ENCODE results near the gene ZNF655. TPM values are rescaled to one million over a fixed set of nuclear protein-coding genes. Genes with fewer than 3 reads are reported as not detected.
"Not testable (repeated sequence)": the region's sequence is repeated elsewhere in the genome, so short reads cannot be mapped to it uniquely, and the experiment has no call there.

The ZNF655 gene
- total RNA-seq, 1 donor from 2014 or later = 106 TPM

- DNase-seq = no peak
These were observed 2.6 kb downstream of the ZNF655 start for GRCh38 chr7:99560834-99561736.

DNA sequence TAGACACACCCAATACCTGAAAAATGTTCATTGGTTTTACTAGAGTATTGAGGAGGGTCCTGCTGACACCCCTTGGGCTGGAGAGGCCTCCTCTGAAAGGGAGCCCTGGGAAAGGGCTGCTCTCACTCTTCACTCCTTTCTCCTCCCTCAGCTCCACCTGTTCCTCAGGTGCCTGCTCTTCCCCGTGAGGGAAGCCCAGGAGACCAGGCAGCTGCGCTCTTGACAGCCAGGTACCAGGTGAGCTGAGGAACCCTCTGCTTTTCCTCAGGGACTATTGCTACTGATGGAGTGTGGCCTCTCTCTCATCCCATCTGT is 3.3 kb downstream of the ZNF655 start:
- no peak for DNase-seq

- no peak for DNase-seq
These were observed 3.8 kb downstream of the ZNF655 start for GRCh38 chr7:99562114-99562784.

- no peak for DNase-seq
These were observed 4.4 kb downstream of the ZNF655 start for GRCh38 chr7:99562832-99563231.

DNA sequence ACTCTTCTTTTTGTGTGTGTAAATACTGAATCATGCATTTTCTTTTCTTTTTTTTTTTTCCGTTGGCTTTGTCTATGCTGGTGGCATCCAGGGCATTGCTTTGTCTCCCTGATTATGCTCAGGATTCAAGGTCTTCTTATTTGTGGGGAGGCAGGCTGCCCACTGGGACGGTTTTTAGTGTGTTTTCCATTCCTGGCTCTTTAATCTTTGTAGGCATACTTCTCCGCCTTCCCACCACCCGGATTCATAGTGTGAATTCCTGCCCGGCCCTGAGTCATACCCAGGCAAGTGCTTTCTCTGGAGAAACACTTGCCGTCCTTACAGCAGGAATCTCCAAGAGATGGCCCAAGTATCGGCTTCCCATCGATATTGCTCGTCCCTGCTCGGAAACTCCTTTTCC is 5.2 kb downstream of the ZNF655 start:
- no peak for DNase-seq

- not testable (repeated sequence) for DNase-seq
These were observed 10.3 kb downstream of the ZNF655 start for GRCh38 chr7:99568770-99569169.

DNA sequence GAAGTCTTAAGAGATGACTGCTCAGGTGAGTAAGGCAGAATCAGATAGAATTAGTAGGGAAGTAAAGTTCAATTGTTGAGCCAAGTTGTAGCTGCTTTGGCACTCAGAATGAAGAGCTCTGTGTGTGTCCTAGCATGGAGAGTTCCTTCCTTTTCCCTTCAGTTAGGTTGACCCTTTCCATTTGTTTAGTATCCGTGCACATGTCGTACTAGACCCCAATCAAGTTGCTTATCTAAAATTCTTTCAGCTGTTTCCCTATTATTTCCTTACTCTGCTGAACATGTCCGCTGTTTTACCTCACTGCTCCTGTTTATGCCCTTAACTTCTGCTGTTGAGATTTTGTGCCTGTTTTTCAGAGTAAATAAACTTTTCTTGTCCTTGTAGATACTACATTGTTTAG is 13.3 kb downstream of the ZNF655 start:
- DNase-seq = no peak

- DNase-seq = no peak
These were observed 14.8 kb downstream of the ZNF655 start for GRCh38 chr7:99573257-99573656.

DNA sequence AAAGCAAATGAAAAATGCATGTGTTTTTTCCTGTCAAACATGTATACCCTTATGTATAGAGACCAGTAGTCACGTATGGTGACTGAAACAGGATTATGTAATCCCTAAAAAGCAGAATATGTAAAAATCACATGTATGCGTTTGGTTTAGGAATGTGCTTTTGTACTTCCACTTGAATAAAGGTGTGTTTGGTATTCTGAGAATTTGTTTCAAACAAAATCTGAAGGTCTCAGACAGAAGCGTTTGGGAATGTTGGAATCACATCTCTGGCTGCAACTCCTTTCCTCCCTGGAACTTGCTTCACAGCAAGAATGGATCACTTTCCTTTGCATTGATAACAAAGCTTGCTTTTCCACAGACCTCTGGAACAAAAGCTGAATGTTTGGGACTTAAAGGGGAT is 17.8 kb downstream of the ZNF655 start:
- no peak for DNase-seq

DNA sequence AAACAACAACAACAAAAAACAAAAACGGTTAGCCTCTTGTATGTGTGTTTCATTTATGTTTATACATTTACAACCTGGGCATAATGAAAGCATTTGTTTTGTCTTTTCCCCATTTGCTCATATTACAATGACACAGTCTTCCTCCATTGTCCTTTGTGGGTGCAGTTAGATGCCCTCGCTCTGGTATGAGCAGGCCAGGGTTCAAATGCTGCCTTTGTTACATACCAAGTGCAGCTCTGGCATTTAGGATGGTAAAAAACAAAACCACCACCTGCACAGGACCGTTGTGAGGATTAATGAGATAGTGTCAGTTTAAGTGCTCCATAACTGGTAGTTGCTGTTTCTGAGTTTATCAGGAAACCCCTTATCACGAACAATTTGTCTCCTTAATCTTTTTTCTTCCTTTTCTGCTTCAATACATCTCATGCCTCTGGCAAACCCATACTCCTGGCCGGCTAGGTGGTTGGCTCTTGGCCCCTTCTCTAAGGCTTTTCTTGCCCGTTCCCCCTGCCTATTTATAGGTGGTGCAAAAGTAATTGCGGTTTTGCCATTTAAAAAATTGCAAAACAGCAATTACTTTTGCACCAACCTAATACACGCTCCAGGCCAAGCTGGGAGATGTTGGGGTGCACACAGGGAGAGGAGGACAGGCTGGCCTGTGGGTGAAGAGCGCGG is 21.0 kb downstream of the ZNF655 start:
- DNase-seq = no peak

GRCh38 chr7:99579956-99580777 is 21.7 kb downstream of the ZNF655 start:
- DNase-seq = peak; percentile 76

DNA sequence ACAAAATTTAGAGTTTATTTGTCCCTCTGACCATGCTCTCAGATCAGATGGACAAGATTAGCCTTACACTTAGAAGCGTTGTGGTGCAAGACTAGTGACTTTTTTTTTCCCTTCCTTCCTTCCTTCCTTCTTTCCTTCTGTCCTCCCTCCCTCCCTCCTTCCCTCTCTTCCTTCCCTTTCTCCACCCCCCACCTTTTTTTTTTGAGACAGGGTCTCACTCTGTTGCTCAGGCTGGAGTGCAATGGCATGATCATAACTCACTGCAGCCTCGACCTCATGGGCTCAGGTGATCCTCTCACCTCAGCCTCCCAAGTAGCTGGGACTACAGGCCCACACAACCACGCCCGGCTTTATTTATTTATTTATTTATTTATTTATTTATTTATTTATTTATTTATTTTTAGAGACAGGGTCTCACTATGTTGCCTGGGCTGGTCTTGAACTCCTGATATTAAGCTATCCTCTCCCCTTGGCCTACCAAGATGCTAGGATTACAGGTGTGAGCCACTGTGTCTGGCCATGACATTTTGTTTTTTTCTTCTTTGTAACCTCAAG is 22.4 kb downstream of the ZNF655 start:
- not testable (repeated sequence) for DNase-seq

GRCh38 chr7:99588868-99589267 is 30.4 kb downstream of the ZNF655 start:
- no peak for DNase-seq

- no peak for DNase-seq
These were observed 36.7 kb downstream of the ZNF655 start for GRCh38 chr7:99594948-99595745.

GRCh38 chr7:99596408-99596955 is 38.0 kb downstream of the ZNF655 start:
- DNase-seq = no peak

- no peak for DNase-seq
These were observed 39.5 kb downstream of the ZNF655 start, which contains the start of gene TMEM225B for GRCh38 chr7:99597762-99598501. TSS of gene TMEM225B (plus strand) at chr7:99598267. CDS start at chr7:99604389, 6,122 bp downstream.

GRCh38 chr7:99599836-99600235 is 41.4 kb downstream of the ZNF655 start:
- no peak for DNase-seq

- no peak for DNase-seq
These were observed 43.3 kb downstream of the ZNF655 start for GRCh38 chr7:99601656-99602310.

GRCh38 chr7:99605527-99605926 is 47.1 kb downstream of the ZNF655 start:
- no peak for DNase-seq
